GM23338 (cell line): Measurements from ENCODE around the gene PHF24. TPM values are rescaled to one million over a fixed set of nuclear protein-coding genes. Genes with fewer than 3 reads are reported as not detected.

Source experiments
- ATAC-seq: fragments of 200-7000 bp; cut with Tn5 transposase; 3 replicates; pipeline ENCODE4 v1.9.1; 2020
- DNase-seq: peaks from one replicate; pipeline ENCODE4 v3.0.0-alpha.2; 2015; ENCODE audit warnings: low spot score
- H2AFZ ChIP-seq: fragments of 200-600 bp; sonication (generic); 2 replicates; pipeline ENCODE4 v1.8.0; 2016; ENCODE audit warnings: antibody characterized with exemption, mild to moderate bottlenecking, moderate library complexity
- H3F3A ChIP-seq: fragments of 200-600 bp; sonication (generic); replicated peaks from 2 replicates; pipeline ENCODE4 v1.8.0; 2017; ENCODE audit warnings: antibody characterized with exemption, mixed run types, low read depth
- H3K27ac ChIP-seq: fragments of 200-600 bp; sonication (generic); 2 replicates; pipeline ENCODE4 v1.6.1; 2016; ENCODE audit warnings: low read depth
- H3K27me3 ChIP-seq: fragments of 200-600 bp; sonication (generic); 2 replicates; pipeline ENCODE4 v1.8.0; 2016; ENCODE audit warnings: mild to moderate bottlenecking, mixed run types, moderate library complexity; ENCODE audit not compliant: insufficient read depth
- H3K36me3 ChIP-seq: fragments of 200-600 bp; sonication (generic); 2 replicates; pipeline ENCODE4 v1.8.0; 2016; ENCODE audit warnings: mild to moderate bottlenecking; ENCODE audit not compliant: insufficient read depth
- H3K4me1 ChIP-seq: fragments of 200-600 bp; sonication (generic); 2 replicates; pipeline ENCODE4 v1.8.0; 2016; ENCODE audit warnings: mild to moderate bottlenecking, moderate library complexity; ENCODE audit not compliant: insufficient read depth
- H3K4me2 ChIP-seq: fragments of 200-600 bp; sonication (generic); 2 replicates; pipeline ENCODE4 v1.7.1; 2017; ENCODE audit warnings: mixed run types
- H3K4me3 ChIP-seq: fragments of 200-600 bp; sonication (generic); 2 replicates; pipeline ENCODE4 v1.6.1; 2016; ENCODE audit warnings: mixed run types
- H3K79me2 ChIP-seq: fragments of 200-600 bp; sonication (generic); replicated peaks from 2 replicates; pipeline ENCODE4 v1.8.0; 2017; ENCODE audit warnings: mild to moderate bottlenecking; ENCODE audit not compliant: insufficient read depth
- H3K9me2 ChIP-seq: fragments of 200-600 bp; sonication (generic); 2 replicates; pipeline ENCODE4 v1.8.0; 2017; ENCODE audit not compliant: insufficient read depth
- H4K20me1 ChIP-seq: fragments of 200-600 bp; sonication (generic); replicated peaks from 2 replicates; pipeline ENCODE4 v1.8.0; 2017; ENCODE audit warnings: mild to moderate bottlenecking; ENCODE audit not compliant: insufficient read depth
- H3K27ac Mint-ChIP-seq: 2 replicates; pipeline ENCODE4 v1.8.0; 2020; ENCODE audit warnings: inconsistent platforms, mild to moderate bottlenecking, moderate library complexity, mixed read lengths
- H3K27me3 Mint-ChIP-seq: 3 replicates; pipeline ENCODE4 v1.8.0; 2022; ENCODE audit warnings: low read depth, mild to moderate bottlenecking, moderate library complexity, mixed read lengths, inconsistent platforms; ENCODE audit not compliant: insufficient read depth, poor library complexity
- H3K36me3 Mint-ChIP-seq: 3 replicates; pipeline ENCODE4 v1.8.0; 2021; ENCODE audit warnings: low read depth, mild to moderate bottlenecking, inconsistent platforms, moderate library complexity, mixed read lengths
- H3K4me1 Mint-ChIP-seq: 3 replicates; pipeline ENCODE4 v1.8.0; 2020; ENCODE audit warnings: mild to moderate bottlenecking, inconsistent platforms, mixed read lengths
- H3K4me3 Mint-ChIP-seq: 3 replicates; pipeline ENCODE4 v1.8.0; 2021; ENCODE audit warnings: moderate library complexity, mild to moderate bottlenecking, inconsistent platforms, mixed read lengths
- H3K9me3 Mint-ChIP-seq: 3 replicates; pipeline ENCODE4 v1.8.0; 2020; ENCODE audit warnings: moderate library complexity, mild to moderate bottlenecking, inconsistent platforms, mixed read lengths
- CREB1 ChIP-seq: fragments of 250-450 bp; sonication (Bioruptor Pico); IDR thresholded peaks from 2 replicates; pipeline ENCODE4 v1.5.0; 2020; ENCODE audit warnings: low read depth, mild to moderate bottlenecking, moderate library complexity
- CTCF ChIP-seq, 2 experiments: fragments of 200-600 bp in 1 of 2; sonication (generic) in 1 of 2; conservative IDR thresholded peaks; 2 replicates each; pipeline versions ENCODE4 v1.5.1 to v1.6.1; 2016 to 2017; ENCODE audit warnings: antibody characterized with exemption in 2 of 2, low read depth in 2 of 2, mild to moderate bottlenecking in 2 of 2, moderate library complexity in 1 of 2
- EZH2 ChIP-seq: fragments of 200-600 bp; sonication (generic); IDR thresholded peaks from one replicate; pipeline ENCODE4 v1.8.0; 2017; ENCODE audit warnings: antibody characterized with exemption, mild to moderate bottlenecking, low read depth; ENCODE audit not compliant: unreplicated experiment
- EZH2phosphoT487 ChIP-seq: fragments of 200-600 bp; sonication (generic); IDR thresholded peaks from one replicate; pipeline ENCODE4 v1.8.1; 2018; ENCODE audit warnings: antibody characterized with exemption; ENCODE audit not compliant: unreplicated experiment
- JUNB ChIP-seq: IDR thresholded peaks from one replicate; pipeline ENCODE4 v1.6.1; 2016; ENCODE audit warnings: antibody characterized with exemption; ENCODE audit not compliant: unreplicated experiment
- NANOG ChIP-seq: IDR thresholded peaks from 2 replicates; pipeline ENCODE4 v1.6.1; 2016; ENCODE audit warnings: antibody characterized with exemption, borderline replicate concordance
- POLR2AphosphoS5 ChIP-seq: IDR thresholded peaks from 2 replicates; pipeline ENCODE4 v1.6.1; 2016; ENCODE audit warnings: antibody characterized with exemption, low read depth
- REST ChIP-seq: IDR thresholded peaks from one replicate; pipeline ENCODE4 v1.6.1; 2018; ENCODE audit warnings: antibody characterized with exemption; ENCODE audit not compliant: unreplicated experiment
- STAT1 ChIP-seq: IDR thresholded peaks from one replicate; pipeline ENCODE4 v1.6.1; 2016; ENCODE audit warnings: antibody characterized with exemption; ENCODE audit not compliant: unreplicated experiment
- ZNF114 ChIP-seq: fragments of 250-450 bp; sonication (Bioruptor Pico); IDR thresholded peaks from 2 replicates; pipeline ENCODE4 v1.5.0; 2020; ENCODE audit warnings: mild to moderate bottlenecking, moderate library complexity
- ZNF331 ChIP-seq: fragments of 250-450 bp; sonication (Bioruptor Pico); IDR thresholded peaks from 2 replicates; pipeline ENCODE4 v1.5.0; 2020; ENCODE audit warnings: low read depth, mild to moderate bottlenecking, moderate library complexity
- polyA plus RNA-seq: library from polyadenylated mRNA; unstranded; fragments of >200 nt; fragmentation: Nextera tagmentation; extraction: Ambion mirVana; gene quantifications from 2 replicates; pipeline ENCODE4 v1.2.1, GENCODE V29; 2016
- total RNA-seq: library from RNA; depleted of rRNA; stranded (reverse); fragments of >200 nt; shearing (Covaris generic); gene quantifications from 2 replicates; pipeline ENCODE4 v1.2.3, GENCODE V29; 2014

PHF24 gene
- total and polyA plus RNA-seq, 2 experiments from 2014 or later, result 0.05 to 0.14 TPM

DNA sequence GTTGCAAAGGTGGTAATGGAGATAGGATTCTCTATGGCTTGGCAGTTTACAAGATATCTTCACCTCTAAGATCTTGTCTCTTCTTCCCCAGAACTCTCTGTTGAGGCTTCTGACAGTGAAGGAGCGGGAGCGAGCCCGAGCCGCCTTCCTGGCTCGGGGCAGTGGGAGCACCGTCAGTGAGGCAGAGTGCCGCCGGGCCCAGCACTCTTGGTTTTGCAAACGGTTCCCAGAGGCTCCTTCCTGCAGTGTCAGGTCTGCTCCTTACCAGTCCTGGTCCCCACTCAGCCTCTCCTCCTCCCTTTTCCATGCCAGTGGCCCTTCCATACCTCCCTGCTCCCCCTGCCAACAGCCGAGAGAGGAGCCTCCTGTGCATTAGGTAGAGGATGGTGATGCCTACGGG, 18.9 kb downstream of the PHF24 start:
- Histone ChIP-seq H3K4me1 (peaks cover 6% of the 10 kb centered on the region; the same call in 1 of the 2 replicates), H2AFZ (no peak overlapping the region), H3K27ac (no peak overlapping the region), H4K20me1 (no peaks in the 10 kb centered on the region), H3K27me3 (no peaks in the 10 kb centered on the region), H3K4me3 (no peak overlapping the region), H3K4me2 (no peak overlapping the region), H3F3A (no peaks in the 10 kb centered on the region), H3K79me2 (no peaks in the 10 kb centered on the region), H3K9me2 (no peaks in the 10 kb centered on the region), H3K36me3 (no peaks in the 10 kb centered on the region)
- no peak overlapping the region for H3K27ac Mint-ChIP-seq
- DNase-seq (no peak), ATAC-seq (no peak)
- H3K4me3 Mint-ChIP-seq, result no peak overlapping the region
- no peaks in the 10 kb centered on the region for H3K36me3 Mint-ChIP-seq
- no peak for TF ChIP-seq JUNB
- TF ChIP-seq EZH2, result no peak
- no peak for TF ChIP-seq POLR2AphosphoS5
- no peak for TF ChIP-seq NANOG
- TF ChIP-seq CTCF (conservative IDR thresholded peaks at IDR 0.05; ENCODE audit: low read depth in 2 of 2), result no peak
- TF ChIP-seq STAT1, result no peak
- no peak for TF ChIP-seq EZH2phosphoT487
- no peaks in the 10 kb centered on the region for H3K9me3 Mint-ChIP-seq
- peaks cover 12% of the 10 kb centered on the region for H3K4me1 Mint-ChIP-seq
- peaks cover 8% of the 10 kb centered on the region for H3K27me3 Mint-ChIP-seq

DNA sequence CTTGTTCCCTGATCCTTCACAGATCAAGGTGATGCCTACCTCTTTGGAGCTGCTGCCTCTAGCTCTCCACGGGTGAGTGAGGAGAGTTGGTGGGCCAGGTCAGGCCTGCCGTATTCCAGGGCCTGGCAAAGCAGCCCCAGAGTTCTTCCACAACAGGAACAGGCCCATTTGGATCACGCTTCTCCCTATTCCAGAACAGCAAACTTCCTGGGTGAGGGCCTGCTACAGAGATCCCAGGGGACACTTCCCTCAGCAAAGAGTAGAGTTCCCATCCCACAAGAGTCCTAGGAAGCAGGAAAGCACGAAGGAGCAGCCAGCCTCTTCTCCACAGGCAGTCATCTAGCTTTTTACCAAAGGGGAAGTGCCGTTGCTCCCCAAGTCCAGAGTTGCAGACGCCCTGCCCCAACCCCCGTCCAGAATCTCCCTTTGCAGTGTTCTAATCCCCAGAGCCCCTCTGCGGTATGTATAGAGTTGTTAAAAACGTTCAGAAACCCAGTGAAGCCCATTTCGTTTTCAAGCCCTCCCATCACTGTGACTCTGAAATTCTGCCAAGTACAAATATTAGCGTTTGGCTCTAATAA, 22.2 kb downstream of the PHF24 start:
- Histone ChIP-seq H3K4me1 (no peaks in the 10 kb centered on the region), H3K79me2 (no peaks in the 10 kb centered on the region), H2AFZ (no peak overlapping the region; the same call in 1 of the 2 replicates), H3K4me2 (no peak overlapping the region), H3F3A (no peaks in the 10 kb centered on the region), H3K36me3 (no peaks in the 10 kb centered on the region), H3K27ac (no peak overlapping the region), H3K9me2 (0 out of 2 replicates have a peak, but pooled peaks cover 3% of the 10 kb centered on the region), H3K4me3 (no peak overlapping the region), H3K27me3 (no peaks in the 10 kb centered on the region), H4K20me1 (no peaks in the 10 kb centered on the region)
- H3K4me3 Mint-ChIP-seq, result no peak overlapping the region
- no peak overlapping the region for H3K27ac Mint-ChIP-seq
- H3K4me1 Mint-ChIP-seq, result peaks cover 4% of the 10 kb centered on the region
- H3K27me3 Mint-ChIP-seq, result peaks cover 11% of the 10 kb centered on the region
- DNase-seq (no peak), ATAC-seq (no peak)
- no peaks in the 10 kb centered on the region; the same call in 2 of the 3 replicates for H3K9me3 Mint-ChIP-seq
- H3K36me3 Mint-ChIP-seq, result no peaks in the 10 kb centered on the region
- no peak for TF ChIP-seq ZNF331
- TF ChIP-seq JUNB, result no peak
- no peak for TF ChIP-seq CREB1
- no peak for TF ChIP-seq ZNF114 (CRISPR knock-in tag)
- no peak for TF ChIP-seq CTCF (conservative IDR thresholded peaks at IDR 0.05; ENCODE audit: low read depth in 2 of 2)
- TF ChIP-seq STAT1, result no peak
- TF ChIP-seq NANOG, result no peak
- no peak for TF ChIP-seq REST
